ENCODE measurements around the gene PRICKLE2.

DNA sequence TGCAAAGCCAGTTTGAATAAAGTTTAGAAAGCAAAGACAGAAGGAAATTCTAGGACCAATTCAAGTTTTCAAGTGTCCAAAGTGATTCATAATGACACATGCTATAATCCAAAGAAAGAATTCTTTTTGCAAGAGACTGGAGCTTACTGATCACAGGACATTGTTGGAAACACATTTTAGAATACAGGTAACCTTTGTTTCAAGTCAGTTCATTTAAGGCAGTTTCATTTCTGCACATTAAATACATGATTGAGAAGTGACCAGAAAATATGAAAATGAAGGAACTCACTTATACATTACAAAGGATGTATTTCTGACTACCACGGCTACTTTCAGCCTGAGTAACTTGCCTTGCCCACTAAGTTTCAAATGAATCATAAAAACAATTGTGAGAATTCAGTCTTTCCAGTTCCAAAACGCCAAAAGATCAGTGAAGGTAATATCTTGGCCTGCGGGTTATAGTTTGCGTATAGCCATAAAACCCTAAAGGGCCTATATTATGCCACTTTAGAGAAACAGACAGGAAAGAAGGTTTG, 48.7 kb downstream of the PRICKLE2 start:
- TF ChIP-seq, protein P1, sequence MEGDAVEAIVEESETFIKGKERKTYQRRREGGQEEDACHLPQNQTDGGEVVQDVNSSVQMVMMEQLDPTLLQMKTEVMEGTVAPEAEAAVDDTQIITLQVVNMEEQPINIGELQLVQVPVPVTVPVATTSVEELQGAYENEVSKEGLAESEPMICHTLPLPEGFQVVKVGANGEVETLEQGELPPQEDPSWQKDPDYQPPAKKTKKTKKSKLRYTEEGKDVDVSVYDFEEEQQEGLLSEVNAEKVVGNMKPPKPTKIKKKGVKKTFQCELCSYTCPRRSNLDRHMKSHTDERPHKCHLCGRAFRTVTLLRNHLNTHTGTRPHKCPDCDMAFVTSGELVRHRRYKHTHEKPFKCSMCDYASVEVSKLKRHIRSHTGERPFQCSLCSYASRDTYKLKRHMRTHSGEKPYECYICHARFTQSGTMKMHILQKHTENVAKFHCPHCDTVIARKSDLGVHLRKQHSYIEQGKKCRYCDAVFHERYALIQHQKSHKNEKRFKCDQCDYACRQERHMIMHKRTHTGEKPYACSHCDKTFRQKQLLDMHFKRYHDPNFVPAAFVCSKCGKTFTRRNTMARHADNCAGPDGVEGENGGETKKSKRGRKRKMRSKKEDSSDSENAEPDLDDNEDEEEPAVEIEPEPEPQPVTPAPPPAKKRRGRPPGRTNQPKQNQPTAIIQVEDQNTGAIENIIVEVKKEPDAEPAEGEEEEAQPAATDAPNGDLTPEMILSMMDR (IDR thresholded peaks at IDR 0.05; ENCODE audit: low read depth, low read length, missing input control) = no peak
- no peak for TF ChIP-seq YY1 (IDR thresholded peaks at IDR 0.05)
- TF ChIP-seq, protein P2, sequence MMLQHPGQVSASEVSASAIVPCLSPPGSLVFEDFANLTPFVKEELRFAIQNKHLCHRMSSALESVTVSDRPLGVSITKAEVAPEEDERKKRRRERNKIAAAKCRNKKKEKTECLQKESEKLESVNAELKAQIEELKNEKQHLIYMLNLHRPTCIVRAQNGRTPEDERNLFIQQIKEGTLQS (IDR thresholded peaks at IDR 0.05) = no peak
- TF ChIP-seq JUND (IDR thresholded peaks at IDR 0.05) = no peak

Data from liver (tissue), 3 donors.